GM18951 (cell line): Measurements from ENCODE around the gene CCDC197.

Experiments used
- POLR2A ChIP-seq: IDR thresholded peaks from 4 replicates; pipeline ENCODE4 v1.6.1; 2011; ENCODE audit warnings: mild to moderate bottlenecking; ENCODE audit not compliant: insufficient read length, insufficient read depth; ENCODE audit errors: extremely low read depth
- in situ Hi-C: fragments of 300-500 bp; cut with MboI; formaldehyde crosslinking; loops from one replicate; pipeline ENCODE4 v1.12.0; 2022; ENCODE audit warnings: low sequenced_read_pairs, mixed read lengths, inconsistent platforms; ENCODE audit not compliant: unreplicated experiment

The CCDC197 gene

DNA sequence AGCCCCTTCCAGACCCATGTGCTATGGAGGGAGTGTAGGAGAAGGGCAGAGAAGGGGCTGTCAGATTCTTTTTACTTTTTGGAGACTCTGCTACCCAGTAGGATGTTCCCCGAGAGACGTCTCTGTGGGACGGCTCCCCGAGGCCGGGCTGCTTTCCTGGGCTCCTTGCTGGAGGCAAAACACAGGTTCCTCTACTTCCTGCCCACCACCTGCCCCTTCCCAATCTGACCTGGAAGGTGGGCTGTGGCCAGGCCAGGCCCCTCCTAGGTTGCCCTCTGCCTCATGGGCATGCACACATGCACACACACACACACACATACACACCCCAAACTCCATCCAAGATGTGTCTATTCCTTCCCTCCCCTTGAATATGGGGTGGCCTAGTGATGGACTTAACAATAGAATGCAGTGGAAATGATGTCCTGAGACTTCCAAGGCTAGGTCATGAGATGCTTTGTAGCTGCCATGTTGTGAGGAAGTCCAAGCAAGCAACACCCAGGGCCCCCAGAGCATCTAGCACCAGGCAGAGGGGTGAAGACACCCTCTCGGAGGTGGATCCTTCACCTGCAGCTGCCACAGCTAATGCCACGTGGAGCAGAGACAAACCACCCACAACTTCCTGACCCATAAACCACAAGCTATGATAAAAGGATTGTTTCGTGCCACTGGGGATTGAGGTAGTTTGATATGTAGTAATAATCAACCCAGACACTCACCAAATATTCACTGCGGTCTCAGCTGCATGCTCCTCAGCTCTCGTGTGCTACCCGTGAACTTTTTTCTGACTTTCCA lies 19.1 kb upstream of the CCDC197 start:
- no peak for TF ChIP-seq POLR2A
- in situ Hi-C loops, result no loop called here

- in situ Hi-C loops, result no loop called here
- no peak for TF ChIP-seq POLR2A
Measured at GRCh38 chr14:93978735-93979134, 18.4 kb upstream of the CCDC197 start.

DNA sequence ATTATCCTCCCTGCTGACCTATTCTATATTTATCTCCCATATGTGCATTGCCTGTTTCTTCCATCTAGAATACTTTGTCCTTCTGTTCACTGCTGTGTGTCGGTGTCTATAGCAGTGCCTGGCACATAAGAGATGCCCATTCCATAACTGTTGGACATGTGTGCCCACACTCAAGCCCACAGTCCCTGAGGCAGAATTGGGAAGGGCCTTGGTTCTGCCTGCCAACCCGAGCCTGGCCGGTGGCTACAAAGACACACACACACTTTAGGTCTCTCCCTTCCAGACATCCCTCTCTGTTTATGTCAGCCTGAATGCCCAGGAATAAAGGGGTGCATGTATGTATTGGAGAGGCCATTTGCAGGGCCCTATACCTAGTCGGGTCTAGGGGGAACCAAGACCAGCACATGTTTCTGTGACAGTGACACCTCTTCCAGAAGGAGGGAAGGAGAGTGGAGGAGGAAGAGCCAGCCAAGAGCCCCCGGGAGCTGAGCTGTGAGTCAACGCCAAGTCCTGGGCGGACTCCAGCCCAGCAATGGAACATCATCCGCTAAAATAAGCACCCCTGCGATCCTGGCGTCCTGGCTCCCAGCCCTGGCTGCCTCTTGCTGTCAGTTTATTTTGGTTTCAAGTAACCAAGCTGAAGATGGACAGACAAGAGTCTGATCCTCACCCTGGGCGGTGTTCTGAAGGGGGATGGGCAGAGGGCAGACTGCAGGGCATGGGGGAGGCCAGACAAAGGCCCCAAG lies 16.5 kb upstream of the CCDC197 start:
- in situ Hi-C loops, result no loop called here
- no peak for TF ChIP-seq POLR2A

DNA sequence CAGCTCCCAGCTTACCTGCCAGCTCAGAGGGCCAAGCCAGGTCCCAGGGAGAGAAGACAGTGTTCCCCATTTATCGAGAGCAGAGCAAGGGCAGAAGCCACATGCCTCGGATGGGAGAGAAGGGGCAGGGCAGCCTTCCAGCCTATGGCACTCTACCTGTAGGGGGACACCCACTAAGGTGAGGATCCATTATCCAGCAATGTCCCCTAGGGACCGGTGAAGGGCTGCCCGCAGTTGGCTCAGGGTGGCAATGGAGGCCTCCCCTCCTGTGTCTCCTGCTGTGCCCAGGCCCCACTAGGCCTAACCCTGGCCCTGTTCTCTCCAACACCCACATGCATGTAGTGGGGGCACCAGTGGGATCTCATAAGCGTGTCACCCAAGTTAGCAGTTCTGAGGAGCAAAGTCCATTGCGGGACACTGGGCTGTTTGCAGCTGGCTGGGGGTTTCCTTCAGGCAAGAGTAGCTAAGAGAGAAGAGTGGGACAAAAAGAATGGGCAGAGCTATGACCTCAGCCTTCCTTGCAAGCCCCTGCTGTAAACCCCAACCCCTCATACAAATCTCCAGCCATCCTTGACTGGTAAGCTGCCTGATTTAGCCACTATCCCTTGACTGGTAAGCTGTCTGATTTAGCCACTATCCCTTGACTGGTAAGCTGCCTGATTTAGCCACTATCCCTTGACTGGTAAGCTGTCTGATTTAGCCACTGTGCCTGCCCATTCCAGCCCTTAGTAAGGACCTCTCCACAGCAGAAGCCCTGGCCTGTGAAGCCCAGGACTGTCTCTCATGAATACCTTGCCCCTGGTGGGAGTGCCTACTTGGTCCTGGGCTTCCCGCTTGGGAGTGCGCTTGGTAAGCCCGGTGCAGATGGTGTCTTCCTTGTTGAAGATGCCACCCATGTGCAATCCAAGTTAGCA lies 15.5 kb upstream of the CCDC197 start:
- no peak for TF ChIP-seq POLR2A
- in situ Hi-C loops, result no loop called here

DNA sequence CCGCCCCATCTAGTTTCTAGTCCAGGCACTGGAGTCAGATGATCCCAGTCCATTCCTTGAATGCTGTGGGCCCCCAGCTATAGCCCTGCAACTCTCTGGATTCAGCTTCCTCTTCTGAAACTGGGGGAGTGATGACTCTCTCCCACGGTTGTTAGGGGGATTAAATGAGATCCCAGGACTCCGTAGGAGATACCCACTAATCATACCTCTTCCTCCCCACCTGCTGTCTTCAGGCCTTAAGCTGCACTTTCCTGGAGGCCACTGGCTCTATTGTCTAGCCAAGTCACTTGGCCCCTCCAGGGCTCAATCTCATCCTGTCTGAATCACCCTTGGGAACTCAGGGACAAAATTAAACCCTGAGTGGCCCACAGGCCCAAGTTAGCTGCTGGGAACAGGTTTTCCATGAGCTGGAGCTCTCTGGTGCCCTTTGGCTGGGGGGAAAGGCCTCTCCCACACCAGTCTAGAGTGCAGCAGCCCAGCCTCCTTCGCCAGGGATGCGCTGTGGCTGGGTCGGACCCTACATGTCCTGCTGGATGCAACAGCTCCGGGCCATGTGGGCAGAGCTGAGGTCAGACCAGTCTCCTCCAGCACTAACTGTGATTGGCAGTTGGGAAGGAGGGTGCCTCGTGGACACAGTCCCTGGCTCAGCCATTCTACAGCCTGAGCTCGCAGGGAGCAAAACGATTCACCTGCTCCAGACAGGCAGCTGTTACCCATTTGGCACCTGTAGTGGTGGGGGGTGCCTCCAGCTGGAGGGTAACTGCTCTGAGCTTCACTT lies 14.7 kb upstream of the CCDC197 start:
- in situ Hi-C loops, result no loop called here

DNA sequence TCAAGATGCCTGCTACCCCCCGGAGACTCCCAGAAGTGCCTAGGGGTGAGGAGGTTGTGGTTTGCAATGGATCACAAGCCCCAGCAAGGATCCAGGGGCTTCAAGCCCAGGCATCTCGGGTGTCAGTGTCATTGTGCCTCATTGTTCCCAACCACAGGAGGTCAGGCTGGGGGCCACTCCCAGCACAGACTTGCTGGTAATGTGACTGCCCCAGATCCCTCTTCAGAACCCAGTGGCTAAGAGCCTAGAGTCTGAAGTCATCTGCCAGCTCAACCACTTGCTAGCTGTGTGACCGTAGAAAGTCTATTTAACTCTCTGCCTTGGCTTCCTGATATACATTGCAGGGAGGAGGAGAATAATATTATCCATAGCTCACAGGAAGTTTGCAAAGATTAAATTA lies 13.0 kb upstream of the CCDC197 start:
- in situ Hi-C loops, result no loop called here

More for the DNA sequence above, 14.7 kb upstream of the CCDC197 start:
- TF ChIP-seq POLR2A, result no peak

DNA sequence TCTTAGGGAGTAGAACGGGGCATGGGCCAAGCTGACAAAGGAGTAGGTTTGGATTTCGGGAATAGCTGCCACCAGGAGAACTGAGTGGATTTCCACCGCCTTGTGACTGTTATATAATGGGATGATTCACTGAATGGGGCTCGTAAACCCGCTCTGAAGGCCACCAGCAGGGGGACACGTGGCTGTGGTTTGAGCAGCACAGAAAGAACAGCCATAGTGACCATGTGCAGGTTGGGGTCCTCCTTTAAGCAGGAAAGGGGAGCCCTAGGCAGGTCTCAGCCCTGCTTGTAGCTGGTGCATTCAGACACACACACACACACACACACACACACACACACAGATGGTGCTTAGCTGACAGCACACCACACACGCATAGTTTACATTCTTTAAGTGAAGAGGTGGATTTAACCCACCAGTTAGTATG lies 12.1 kb upstream of the CCDC197 start:
- TF ChIP-seq POLR2A, result no peak
- in situ Hi-C loops, result no loop called here

More for the DNA sequence above, 13.0 kb upstream of the CCDC197 start:
- TF ChIP-seq POLR2A, result no peak

- in situ Hi-C loops, result no loop called here
- TF ChIP-seq POLR2A, result no peak
Measured at GRCh38 chr14:93986955-93987354, 10.1 kb upstream of the CCDC197 start.

DNA sequence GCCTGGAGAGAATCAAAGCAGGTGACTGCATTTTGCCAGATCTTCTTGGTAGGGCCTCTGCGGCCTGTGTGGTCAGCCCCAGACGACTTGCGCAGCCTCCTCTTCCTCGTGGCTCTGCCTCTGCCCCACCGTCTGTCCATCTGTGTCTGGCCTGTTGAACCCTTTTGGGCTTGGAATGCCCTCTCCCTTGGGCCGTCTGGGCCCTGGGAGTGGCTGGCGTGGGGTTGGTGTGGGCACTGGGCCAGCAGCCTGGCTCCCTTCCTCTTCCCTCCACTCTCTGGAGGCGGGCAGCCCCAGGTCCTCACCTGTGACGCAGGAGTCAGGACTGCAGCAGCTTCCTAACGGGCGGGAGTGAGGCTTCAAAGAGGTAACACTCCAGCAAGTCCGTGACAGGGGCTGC lies 9.7 kb upstream of the CCDC197 start:
- TF ChIP-seq POLR2A, result no peak
- in situ Hi-C loops, result no loop called here

DNA sequence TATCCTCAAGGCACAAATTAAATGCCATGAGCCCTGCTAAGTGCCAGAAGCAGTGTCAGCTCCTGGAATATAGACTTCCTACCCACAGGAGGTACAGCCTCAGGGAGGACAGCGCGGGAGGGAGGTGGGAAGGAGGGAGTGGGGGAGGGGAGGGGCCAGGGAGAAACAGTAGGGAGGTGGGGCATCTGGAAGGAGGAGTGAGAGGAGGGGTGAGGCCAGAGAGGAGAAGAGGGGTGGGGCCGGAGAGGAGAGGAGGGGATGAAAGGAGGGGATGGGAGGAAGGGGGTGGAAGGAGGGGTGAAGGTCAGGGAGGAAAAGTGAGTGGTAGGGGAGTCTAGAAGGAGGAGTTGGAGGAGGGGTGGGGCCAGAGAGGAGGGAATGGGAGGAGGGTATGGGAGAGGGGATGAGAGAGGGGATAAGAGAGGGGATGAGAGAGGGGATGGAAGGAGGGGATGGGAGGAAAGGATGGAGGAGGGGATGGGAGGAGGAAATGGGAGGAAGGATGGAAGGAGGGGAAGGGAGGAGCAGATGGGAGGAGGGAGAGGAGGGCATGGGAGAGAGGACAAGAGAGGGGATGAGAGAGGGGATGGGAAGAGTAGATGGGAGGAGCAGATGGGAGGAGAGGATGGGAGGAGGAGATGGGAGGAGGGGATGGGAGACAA lies 9.2 kb upstream of the CCDC197 start:
- in situ Hi-C loops, result no loop called here
- TF ChIP-seq POLR2A, result no peak

- no peak for TF ChIP-seq POLR2A
- in situ Hi-C loops, result loop anchor here (5.0 kb wide), 1 partner anchor 48 kb away; no protein-coding TSS in a partner anchor
Measured at GRCh38 chr14:93989939-93990338, 7.2 kb upstream of the CCDC197 start.

DNA sequence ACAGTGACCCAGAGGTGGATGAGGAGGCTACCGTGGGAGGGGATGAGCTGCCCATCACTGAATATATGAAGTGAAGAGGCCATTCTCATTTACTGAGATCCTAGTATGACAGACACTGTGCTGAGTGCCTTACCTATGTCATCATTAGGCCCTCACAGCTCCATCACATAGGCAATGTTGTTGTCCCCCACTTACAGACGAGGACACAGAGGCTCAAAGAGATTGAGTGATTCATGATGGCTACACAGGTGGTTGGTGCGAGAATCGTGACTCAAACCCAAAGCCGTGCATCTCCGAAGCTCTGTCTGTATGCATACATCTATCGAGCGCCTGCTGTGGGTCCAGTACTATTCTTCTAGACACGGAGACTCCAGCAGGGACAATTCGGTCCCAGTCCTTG lies 5.9 kb upstream of the CCDC197 start:
- in situ Hi-C loops, result loop anchor here (5.0 kb wide), 1 partner anchor 49 kb away; no protein-coding TSS in a partner anchor
- no peak for TF ChIP-seq POLR2A
